Stimulated activated naive CD8-positive, alpha-beta T cell treated with anti-CD3 and anti-CD28 coated beads, Interleukin-15, Interleukin-2, amounts not matched to agents 100 ng/mL and 50 ng/mL, for 24 hours (primary cell): ENCODE data around the gene XCL1.

ENCODE experiments used
- H3K27ac Mint-ChIP-seq: one replicate; pipeline ENCODE4 v1.8.0; 2021; ENCODE audit warnings: mild to moderate bottlenecking, mixed read lengths
- H3K27me3 Mint-ChIP-seq: one replicate; pipeline ENCODE4 v1.8.0; 2021; ENCODE audit warnings: mixed read lengths
- H3K36me3 Mint-ChIP-seq: one replicate; pipeline ENCODE4 v1.8.0; 2021; ENCODE audit warnings: low read depth, mixed read lengths
- H3K4me1 Mint-ChIP-seq: one replicate; pipeline ENCODE4 v1.8.0; 2021; ENCODE audit warnings: low read depth, mixed read lengths
- H3K4me3 Mint-ChIP-seq: one replicate; pipeline ENCODE4 v1.8.0; 2021; ENCODE audit warnings: mild to moderate bottlenecking, mixed read lengths
- H3K9me3 Mint-ChIP-seq: one replicate; pipeline ENCODE4 v1.8.0; 2021; ENCODE audit warnings: mixed read lengths

The XCL1 gene

DNA sequence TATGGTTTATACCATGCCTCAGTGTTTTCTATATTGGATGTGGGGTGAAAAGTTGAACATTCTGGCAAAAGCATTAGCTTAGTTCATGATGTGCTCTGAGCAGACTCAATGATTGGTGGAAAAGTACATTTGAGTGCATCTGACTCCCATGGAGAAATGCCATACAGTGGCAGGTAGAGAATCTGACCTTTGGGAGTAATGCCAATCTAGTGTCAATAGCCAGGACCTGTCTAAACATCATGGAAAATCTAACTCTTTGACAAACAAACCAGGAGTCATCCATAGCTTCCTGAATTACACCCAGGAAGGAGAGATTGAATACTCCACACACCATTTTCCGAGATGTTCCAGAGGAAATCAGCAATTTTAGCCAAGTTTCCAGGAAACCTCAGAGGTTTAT is 51.0 kb downstream of the XCL1 start:
- Mint-ChIP-seq H3K4me3 (no peak overlapping the region), H3K27ac (no peak overlapping the region), H3K27me3 (peaks cover 20% of the 10 kb centered on the region), H3K4me1 (peaks cover 11% of the 10 kb centered on the region), H3K36me3 (no peaks in the 10 kb centered on the region), H3K9me3 (no peaks in the 10 kb centered on the region)

DNA sequence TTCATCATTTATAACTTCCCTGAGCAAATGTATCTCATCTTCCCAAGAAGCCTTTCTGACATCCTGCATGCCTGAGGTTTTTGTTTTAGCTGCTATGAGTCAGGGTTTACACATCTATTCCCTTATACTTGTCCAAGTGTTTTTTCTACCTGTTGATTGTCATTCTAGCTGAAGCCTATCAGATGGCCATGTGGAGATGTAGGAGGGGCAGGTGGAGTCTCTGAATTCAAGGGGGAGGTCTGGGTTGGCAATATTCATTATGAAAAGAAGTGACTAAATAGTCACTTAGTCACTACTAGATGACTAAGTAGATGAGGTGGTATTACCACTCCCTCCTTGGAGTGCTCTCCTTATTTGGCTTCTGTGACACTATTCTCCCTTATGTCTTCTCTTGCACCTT is 52.4 kb downstream of the XCL1 start:
- Mint-ChIP-seq H3K4me3 (no peak overlapping the region), H3K9me3 (no peaks in the 10 kb centered on the region), H3K27me3 (peaks cover 23% of the 10 kb centered on the region), H3K27ac (no peak overlapping the region), H3K4me1 (peaks cover 11% of the 10 kb centered on the region), H3K36me3 (no peaks in the 10 kb centered on the region)

DNA sequence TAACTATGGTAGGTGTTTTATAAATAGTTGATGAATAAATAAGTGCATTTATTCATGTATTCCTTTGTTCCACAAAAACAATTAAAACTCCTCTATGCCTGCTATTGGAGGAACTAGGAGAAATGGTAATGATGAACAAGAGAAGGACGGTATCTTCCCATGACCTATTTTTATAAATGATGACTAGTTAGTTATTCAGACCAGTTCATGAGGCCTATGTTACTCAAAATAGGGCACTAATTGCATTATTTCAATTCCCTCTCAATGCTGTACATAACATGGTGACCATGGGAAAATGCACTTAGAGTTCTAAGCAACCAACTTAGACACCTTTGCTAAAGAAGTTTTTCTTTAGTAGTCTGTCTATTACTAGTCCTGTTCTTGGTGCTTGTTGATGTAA is 53.1 kb downstream of the XCL1 start:
- Mint-ChIP-seq H3K9me3 (no peaks in the 10 kb centered on the region), H3K4me3 (no peak overlapping the region), H3K27ac (no peak overlapping the region), H3K4me1 (peaks cover 11% of the 10 kb centered on the region), H3K36me3 (no peaks in the 10 kb centered on the region), H3K27me3 (peaks cover 23% of the 10 kb centered on the region)
